ENCODE results near the gene CYB561A3. TPM values are rescaled to one million over a fixed set of nuclear protein-coding genes. Genes with fewer than 3 reads are reported as not detected.

The CYB561A3 gene
- polyA plus RNA-seq, 2 of the 4 experiments (the other 2 are of a cell fraction) = 50.8 to 56.9 TPM

DNA sequence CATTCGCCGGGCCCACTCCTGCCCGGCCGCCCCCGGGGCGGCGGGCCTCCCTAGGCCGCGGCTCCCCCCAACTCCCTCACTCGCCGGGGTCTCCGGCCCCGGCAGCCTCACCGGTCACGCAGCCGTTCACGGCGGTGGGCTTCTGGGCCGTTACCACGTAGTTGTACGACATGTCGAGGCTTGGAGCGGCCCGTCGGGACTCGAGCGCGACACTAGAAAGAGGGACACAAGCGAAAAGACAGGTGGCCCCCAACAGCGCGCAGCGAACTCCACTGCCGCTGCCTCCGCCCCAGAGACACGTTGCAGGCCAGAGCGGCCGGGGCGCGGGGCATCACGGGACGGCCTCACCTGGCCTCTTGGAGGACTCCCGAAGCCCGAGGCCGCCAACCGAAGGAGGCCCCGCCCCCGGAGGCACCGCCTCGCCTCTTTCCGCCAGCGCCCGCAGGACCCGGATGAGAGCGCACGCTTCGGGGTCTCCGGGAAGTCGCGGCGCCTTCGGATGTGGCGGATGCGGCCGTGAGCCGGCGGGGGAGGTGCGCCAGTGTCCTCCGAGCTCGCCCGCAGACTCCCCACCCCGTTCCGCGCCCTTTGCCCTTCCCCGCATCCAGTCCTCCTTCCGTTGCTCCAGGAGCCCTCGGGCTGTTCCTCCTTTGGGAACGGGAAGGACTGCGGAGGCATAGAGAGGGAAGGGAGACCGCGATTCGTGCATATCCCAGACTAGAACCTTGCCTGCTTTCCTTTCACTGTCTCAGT is 28.7 kb downstream of the CYB561A3 start, which contains the start of the genes DDB1 and TKFC (continued):
- TF ChIP-seq KDM1A (IDR thresholded peaks at IDR 0.05; ENCODE audit: low read depth) = no peak
- TF ChIP-seq, protein P1, sequence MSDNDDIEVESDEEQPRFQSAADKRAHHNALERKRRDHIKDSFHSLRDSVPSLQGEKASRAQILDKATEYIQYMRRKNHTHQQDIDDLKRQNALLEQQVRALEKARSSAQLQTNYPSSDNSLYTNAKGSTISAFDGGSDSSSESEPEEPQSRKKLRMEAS (IDR thresholded peaks at IDR 0.05) = peak; percentile 92
- TF ChIP-seq, protein P2, sequence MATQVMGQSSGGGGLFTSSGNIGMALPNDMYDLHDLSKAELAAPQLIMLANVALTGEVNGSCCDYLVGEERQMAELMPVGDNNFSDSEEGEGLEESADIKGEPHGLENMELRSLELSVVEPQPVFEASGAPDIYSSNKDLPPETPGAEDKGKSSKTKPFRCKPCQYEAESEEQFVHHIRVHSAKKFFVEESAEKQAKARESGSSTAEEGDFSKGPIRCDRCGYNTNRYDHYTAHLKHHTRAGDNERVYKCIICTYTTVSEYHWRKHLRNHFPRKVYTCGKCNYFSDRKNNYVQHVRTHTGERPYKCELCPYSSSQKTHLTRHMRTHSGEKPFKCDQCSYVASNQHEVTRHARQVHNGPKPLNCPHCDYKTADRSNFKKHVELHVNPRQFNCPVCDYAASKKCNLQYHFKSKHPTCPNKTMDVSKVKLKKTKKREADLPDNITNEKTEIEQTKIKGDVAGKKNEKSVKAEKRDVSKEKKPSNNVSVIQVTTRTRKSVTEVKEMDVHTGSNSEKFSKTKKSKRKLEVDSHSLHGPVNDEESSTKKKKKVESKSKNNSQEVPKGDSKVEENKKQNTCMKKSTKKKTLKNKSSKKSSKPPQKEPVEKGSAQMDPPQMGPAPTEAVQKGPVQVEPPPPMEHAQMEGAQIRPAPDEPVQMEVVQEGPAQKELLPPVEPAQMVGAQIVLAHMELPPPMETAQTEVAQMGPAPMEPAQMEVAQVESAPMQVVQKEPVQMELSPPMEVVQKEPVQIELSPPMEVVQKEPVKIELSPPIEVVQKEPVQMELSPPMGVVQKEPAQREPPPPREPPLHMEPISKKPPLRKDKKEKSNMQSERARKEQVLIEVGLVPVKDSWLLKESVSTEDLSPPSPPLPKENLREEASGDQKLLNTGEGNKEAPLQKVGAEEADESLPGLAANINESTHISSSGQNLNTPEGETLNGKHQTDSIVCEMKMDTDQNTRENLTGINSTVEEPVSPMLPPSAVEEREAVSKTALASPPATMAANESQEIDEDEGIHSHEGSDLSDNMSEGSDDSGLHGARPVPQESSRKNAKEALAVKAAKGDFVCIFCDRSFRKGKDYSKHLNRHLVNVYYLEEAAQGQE (IDR thresholded peaks at IDR 0.05) = 0 out of 2 replicates have a peak, but pooled peaks have one; percentile 16

DNA sequence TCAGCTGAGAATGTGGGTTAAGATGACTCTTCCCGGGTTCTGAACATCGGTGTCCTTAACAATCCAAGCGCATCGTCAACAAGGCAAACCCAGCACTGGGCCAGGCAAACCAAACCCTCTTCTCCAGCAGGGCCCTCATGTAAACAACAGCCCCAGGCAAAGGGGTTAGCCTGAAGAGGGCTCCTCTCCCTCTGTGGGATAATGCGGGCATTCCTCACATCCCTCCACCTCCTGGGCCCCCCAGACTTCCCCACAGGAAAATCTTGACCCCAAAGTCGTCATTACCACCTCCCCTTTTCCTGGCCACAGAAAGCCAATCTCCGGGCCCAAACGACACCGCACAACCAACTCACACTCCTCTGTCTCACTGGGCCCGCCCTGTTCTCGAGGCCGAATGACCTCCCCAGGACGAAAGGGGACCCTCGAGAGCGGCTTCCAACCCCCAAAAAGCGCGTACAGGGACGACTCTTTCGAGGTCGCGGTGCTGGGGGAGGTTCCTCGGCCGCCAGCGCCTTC is 29.3 kb downstream of the CYB561A3 start:
- Histone ChIP-seq H3K27ac (peak overlapping the region; percentile 93 to 96), H3K4me2 (peak overlapping the region; percentile 79), H3K4me3 (peak overlapping the region; percentile 96), H3K9me3 (no peaks in the 10 kb centered on the region), H3K4me1 (peaks cover 35% of the 10 kb centered on the region)
- under 1% methylated on average over 20 of the region's 24 CpGs for WGBS (ENCODE audit: missing lambda C conversion rate)
- TF ChIP-seq EHF (CRISPR knock-in tag; IDR thresholded peaks at IDR 0.05) (no peak), JUNB (IDR thresholded peaks at IDR 0.05) (no peak), CBX8 (IDR thresholded peaks at IDR 0.05) (no peak), HOXB13 (CRISPR knock-in tag; IDR thresholded peaks at IDR 0.05; ENCODE audit: low read depth) (no peak), MAFK (IDR thresholded peaks at IDR 0.05; ENCODE audit: partially characterized antibody) (no peak), CEBPB (IDR thresholded peaks at IDR 0.05) (no peak), EHMT2 (IDR thresholded peaks at IDR 0.05; ENCODE audit: low read depth) (no peak), GATA3 (IDR thresholded peaks at IDR 0.05; ENCODE audit: borderline replicate concordance) (no peak), MAZ (IDR thresholded peaks at IDR 0.05; ENCODE audit: borderline replicate concordance, low read depth, low read length) (no peak), FOSB (CRISPR knock-in tag; IDR thresholded peaks at IDR 0.05) (no peak), MYC (IDR thresholded peaks at IDR 0.05; ENCODE audit: borderline replicate concordance, low read length) (no peak), EP300 (IDR thresholded peaks at IDR 0.05) (no peak), RCOR1 (IDR thresholded peaks at IDR 0.05; ENCODE audit: low read depth, low read length) (no peak)
- TF ChIP-seq, protein P3, sequence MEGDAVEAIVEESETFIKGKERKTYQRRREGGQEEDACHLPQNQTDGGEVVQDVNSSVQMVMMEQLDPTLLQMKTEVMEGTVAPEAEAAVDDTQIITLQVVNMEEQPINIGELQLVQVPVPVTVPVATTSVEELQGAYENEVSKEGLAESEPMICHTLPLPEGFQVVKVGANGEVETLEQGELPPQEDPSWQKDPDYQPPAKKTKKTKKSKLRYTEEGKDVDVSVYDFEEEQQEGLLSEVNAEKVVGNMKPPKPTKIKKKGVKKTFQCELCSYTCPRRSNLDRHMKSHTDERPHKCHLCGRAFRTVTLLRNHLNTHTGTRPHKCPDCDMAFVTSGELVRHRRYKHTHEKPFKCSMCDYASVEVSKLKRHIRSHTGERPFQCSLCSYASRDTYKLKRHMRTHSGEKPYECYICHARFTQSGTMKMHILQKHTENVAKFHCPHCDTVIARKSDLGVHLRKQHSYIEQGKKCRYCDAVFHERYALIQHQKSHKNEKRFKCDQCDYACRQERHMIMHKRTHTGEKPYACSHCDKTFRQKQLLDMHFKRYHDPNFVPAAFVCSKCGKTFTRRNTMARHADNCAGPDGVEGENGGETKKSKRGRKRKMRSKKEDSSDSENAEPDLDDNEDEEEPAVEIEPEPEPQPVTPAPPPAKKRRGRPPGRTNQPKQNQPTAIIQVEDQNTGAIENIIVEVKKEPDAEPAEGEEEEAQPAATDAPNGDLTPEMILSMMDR (IDR thresholded peaks at IDR 0.05) = no peak
- TF ChIP-seq, protein P4, sequence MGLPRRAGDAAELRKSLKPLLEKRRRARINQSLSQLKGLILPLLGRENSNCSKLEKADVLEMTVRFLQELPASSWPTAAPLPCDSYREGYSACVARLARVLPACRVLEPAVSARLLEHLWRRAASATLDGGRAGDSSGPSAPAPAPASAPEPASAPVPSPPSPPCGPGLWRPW (IDR thresholded peaks at IDR 0.05) = no peak
- ChIA-PET CTCF (interaction anchor here (0.6 to 5.6 kb wide), 3 partner anchors 10 to 78 kb away, joined by 3 to 41 read pairs (median 4); no protein-coding TSS in a partner anchor), POLR2A (interaction anchor here (1.7 kb wide), 1 partner anchor 30 kb away, joined by 6 read pairs; the partner anchor contains the start of genes CYB561A3 and TMEM138)
- FAIRE-seq = no peak
- peak in 1 of 2 experiments; percentile 57 for DNase-seq (ENCODE audit: low read depth in 1 of 2, low spot score in 1 of 2)
- ATAC-seq = peak in 1 of 2 experiments; percentile 19; a peak in 3 of 6 replicates

Data from A549 (cell line).